ENCODE results near the gene RAMACL. TPM values are rescaled to one million over a fixed set of nuclear protein-coding genes. Genes with fewer than 3 reads are reported as not detected.
"Not testable (repeated sequence)": the region's sequence is repeated elsewhere in the genome, so short reads cannot be mapped to it uniquely, and the experiment has no call there.

RAMACL gene
- total RNA-seq, 1 experiment from 2014 or later, result 0.19 TPM

DNA sequence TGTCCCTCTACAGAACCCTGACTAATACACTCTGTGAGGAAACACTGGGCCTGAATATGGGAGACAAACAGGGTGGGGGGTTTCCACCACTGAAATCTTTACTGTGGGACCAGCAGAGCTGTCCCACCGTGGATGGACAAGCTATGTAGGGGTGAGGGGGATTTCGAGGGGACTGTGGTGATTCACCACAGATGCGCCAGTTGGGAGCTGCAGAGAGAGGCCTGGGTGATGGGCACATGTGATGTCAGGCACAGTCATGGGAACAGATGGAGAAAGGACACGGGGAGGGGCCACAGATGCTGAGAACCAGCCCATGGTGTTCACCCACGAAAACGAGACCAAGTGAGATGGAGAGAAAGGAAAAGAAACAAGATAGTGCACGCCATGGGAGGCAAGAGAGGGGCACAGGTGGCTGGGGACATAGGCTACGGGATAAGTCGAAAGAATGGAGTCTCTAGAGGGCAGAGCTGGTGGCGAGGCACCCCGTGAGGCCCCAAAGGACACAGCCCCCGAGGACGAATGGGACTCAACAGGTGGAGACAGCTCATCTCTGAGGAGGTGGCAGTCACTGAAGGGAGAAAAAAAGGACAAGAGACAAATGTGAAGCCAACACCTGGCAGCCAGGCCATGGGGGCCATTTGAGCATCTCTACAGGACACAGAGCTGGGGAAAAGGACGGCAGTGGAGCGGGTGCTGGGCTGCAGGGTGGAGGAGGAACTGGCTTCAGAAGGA, 10.5 kb upstream of the RAMACL start:
- no peak for DNase-seq (ENCODE audit: low spot score)

DNA sequence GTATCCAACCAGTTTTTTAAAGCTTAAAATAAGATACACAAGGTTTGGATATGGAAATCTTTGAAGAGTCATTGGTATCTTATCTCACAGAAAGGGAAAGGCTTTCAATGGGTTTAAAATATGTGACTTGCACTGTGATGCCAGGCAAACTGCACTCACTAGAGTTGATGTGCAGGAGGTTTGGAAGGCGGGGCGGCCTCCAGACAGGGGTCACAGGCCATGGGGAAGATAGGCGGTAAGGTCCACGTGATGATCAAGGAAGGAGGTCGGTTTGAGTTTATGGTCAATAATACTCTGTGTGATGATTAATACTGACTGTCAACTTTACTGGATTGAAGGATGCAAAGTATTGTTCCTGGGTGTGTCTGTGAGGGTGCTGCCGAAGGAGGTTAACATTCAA, 9.5 kb upstream of the RAMACL start:
- DNase-seq (ENCODE audit: low spot score), result no peak

DNA sequence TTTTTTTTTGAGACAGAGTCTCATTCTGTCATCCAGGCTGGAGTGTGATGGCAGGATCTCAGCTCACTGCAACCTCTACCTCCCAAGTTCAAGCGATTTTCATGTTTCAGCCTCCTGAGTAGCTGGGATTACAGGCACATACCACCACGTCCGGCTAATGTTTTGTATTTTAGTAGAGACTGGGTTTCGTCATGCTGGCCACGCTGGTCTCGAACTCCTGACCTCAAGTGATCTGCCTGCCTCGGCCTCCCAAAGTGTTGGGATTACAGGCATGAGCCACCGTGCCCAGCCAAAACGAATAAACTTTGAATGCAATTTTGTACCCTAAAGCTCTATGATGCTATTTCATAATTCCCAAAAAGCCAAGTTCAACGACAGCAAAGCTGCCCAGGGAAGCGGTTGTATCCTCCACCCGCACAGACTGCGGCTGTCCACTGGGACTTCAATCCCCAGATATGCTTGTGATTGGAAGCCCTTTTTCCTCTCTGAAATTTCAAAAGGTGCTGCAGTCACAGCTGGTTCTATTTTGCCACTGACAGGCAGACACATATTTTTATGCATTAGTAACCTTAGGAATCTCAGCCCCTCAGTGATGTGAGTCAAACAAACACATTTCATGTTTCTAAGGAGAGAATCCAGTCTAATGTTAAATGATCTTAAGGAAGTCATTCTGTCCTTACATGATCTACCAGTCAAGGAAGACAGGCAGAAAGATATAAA, 8.7 kb upstream of the RAMACL start:
- DNase-seq (ENCODE audit: low spot score), result no peak

DNA sequence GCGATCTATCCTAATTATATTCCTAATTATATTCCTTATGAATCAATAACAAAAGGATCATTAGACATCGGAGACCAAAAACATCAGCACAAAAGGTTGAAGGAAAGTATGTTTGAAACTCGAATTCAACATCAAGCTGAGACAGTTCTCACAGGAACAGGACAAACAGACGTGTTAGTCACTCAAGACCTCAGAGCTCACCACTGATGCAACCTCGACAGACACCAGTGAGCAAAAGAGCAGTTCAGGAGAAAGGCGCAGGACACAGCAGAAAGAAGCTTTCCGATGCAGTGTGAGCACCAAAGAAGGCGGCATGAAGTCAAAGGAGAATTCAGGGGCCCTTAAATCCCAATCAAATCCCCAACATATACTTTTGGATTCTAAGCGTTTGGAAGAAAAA, 6.3 kb upstream of the RAMACL start:
- no peak for DNase-seq (ENCODE audit: low spot score)

DNA sequence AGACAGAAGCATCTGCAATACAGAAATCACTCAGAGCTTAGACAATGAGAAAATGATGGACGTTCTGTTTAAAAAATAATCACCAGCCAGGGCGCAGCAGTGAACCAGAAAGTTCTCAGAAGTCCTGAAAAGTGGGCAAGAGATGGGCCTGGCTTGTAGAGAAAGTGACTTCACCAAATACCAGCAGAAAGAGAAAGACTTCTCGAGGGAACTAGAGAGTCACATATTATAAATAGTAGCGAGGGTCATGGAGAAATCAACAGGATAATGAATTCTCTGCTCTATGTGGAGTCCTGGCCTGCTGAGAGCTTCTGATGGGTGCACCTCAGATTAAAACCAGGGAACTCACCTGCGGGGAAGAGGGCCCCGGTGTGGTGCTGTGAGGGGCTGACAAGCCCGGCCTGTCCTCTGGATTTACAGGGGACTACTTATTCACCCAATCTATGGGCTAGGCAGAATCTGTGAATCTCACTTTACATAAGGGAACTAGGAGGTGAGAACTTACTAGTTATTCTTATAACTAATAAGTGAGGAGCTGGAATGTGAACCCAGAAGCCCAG, 5.6 kb upstream of the RAMACL start:
- DNase-seq (ENCODE audit: low spot score), result no peak

DNA sequence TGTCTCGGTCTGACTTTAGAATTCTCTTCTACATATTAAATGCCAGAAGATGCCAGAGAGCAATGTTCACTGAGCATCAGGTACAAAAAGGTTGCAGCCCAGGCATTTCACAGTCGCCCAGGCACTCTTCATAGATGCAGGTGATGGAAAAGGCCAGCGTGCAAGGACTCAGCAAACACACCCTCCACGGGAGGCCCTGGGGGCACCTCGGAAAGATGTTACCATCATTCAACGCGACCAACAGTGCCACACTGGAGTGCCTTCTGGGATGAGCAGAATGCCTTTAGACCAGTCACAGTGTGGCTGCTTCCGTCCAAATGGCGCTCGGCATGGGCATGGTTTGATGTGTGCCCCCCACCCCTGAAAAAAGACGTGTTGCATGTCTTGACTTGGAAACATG, 4.5 kb upstream of the RAMACL start:
- DNase-seq (ENCODE audit: low spot score), result no peak

DNA sequence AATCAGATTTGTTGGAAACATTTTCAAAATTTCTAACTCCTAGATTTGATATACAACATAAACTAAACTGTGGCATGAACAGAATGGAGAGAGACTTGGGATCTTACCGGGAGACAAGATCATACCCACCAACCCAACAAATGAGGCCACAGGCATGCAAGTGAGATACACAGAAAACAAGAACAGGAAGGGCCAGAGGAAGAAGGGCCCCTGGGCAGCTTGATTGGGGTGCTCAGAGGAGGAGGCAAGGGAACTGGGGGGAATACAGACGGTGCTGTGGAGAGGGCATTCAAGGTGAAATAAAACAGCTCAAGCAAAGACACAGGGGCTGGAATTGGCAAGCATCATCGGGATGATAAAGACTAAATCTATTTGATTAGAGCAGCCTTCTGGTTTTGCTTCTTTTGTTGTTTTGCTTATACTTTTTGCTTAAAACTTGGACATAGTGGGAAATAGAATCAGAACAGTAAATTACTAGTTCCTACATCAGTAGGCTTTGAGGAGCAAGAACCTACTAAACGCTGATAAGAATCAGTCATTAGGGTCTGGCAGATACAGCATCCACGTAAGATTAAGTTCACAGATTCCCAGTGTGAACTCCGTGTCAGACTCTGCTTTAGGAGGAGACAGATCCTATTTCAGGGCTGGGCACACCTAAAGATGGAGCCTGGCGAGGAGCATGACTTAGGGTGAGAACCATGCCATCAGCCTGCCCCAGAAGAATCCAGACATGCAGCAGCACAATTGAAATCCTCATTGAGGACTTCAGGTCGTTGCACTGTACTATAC, 3.5 kb upstream of the RAMACL start:
- DNase-seq (ENCODE audit: low spot score), result no peak

DNA sequence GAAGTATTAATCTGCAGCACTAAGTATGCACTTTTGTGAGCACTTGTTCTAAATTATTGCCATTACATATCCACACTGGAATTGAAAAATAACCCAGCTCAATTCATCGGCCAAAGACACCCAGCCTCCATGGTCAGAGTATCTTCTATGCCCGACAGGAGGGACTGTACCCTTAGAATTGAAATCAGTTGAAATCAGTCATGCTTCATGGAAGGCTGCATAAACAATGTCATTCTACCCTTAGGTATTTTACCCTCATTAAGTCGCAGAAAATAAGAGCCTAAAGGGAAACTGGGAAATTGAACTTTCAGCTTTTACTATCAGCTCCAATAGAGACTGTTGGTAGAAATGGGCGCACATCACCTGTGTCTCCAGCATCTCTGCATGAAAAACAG, 2.9 kb upstream of the RAMACL start:
- no peak for DNase-seq (ENCODE audit: low spot score)

DNA sequence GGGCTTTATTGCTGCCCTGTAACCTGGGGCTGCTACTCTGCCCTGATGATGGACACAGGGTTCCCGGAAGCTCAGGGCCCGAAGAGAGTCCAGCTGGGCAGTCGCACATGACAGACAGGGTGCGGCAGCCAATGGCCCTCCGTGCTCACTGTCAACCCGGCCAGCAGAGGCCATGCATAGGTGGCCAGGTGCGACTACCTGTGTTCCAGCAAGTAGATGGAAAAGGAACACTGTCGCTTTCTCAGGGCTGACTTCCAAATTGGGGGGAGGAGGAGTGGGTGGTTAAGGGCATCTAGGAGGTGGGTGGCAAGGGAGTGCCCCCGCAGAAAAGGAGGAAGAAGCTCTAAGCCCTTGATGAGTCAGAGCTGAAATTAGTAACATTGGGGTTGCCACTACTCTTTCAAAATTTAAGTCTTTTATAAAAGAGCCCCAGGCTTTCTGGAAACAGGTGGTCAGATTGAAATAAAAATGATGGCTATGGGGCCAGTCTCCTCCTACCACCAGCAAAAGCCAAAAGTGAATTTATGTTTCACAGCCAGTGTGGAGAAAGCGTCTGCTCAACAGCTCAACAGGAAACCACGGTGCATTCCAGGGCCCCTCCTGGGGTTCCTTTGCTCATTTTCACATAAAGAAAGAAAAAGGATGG, 2.3 kb upstream of the RAMACL start:
- DNase-seq (ENCODE audit: low spot score), result peak; percentile 62

DNA sequence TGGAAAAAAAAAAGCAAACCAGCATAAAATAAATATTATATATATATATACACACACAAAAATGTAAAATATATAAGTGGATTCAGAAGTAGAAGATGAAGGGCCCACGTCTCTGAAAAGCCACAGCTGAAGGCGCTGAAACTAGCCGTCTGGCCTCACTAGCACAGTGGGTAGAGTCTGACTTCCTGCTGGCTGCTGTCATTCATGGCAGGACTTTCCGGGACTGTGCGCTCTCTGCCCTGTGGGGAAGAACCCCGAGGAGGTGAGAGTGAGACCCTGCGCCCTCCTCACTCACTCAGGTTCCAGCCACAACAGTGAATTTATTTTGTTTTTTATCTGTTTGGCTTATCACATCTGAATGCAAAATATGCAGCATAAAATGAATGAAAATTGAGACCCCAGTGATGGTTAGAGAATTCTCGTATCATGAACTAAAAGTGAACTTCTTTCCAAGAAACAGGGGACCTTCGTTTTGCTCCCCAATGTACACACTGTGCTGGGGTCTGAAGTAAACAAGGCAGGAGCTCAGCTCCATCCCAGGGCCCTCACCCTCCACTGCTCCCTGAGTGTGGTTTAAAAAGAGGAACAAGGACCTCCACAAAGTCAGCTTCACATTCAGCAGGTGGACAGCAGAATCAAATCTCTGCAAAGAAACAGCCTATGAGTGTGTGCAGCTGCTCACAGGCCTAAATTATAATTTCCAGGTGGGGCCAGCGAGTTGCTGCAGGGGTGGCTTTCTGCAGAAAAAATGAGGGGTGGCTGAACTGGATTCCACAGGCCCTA, 1.3 kb upstream of the RAMACL start:
- no peak for DNase-seq (ENCODE audit: low spot score)

DNA sequence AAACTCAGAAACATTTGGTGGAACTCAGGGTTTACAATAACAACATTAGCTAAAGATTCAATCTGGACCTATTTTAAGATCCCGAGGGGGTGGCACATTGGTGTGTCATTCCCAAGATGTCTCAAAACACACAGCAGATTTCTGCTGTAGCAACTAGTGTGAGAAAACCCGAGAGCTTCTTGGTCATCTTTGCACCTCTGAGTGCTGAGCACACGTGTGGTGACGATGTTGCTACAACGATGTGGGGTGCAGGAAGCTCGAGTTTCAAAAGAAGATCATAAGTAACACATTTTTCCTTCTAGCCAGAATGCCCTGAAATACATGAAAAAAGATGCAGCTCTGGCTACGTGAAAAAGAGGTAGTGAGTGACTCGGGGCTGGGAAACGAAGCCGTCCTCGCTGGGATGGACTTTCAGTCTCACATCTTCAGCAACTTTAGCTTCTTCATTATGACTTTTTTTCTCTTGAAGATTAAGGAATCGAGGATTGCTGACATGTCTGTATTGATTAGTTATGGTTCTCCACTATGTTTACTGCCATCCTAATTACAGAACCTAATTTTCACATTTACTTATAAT, 1.5 kb downstream of the RAMACL start:
- DNase-seq (ENCODE audit: low spot score), result no peak

DNA sequence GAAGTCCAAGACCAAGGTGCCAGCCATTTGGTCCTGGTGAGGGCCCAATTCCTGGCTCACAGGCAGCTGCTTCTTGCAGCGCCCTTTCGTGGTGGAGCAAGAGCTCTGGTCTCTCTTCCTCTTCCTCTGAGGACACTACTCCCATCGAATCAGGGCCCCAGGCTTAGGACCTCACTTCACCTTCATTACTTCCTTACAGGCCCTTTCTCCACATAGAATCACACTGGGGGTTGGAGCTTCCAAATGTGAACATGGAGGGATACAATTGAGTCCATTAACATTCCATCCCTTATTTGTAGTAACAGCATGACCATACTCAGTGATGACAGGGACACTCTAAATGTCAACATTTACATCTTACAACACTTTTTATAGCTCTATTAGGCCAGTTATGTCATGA, 2.3 kb downstream of the RAMACL start:
- DNase-seq (ENCODE audit: low spot score), result no peak

DNA sequence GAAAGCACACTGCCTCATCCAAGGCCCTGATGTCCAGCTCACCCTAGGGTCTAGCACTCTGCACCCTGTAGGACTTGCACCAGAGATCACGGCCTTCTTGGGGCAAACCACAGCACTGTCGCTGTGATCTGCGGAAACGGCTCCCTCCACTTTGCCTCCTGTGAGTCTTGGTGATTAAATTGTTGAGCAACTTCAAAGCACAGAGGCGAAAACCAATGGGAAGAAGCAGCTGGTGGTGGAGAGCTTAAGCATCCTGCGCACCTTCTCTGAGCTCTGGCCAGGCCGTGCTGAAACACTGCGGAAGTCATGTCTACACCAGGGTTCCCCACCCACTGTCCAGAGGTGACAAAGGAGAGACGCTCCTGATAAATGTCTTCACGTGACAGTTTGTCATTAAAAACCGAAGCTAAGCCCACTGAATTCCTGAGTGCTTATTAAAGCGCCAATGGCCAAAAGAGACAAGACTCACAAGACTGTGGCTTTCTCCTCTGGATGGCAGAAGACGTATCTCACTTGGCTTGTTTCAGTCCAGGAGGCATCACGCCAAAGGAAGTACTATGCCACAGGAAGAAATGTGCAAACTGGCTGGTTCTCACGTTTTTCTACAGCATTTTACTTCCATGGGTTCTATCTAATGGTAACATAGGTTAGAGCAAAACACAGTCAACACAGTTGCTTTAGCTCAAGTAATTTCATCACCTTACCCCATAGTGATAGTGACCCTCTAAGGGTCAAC, 3.1 kb downstream of the RAMACL start:
- no peak for DNase-seq (ENCODE audit: low spot score)

DNA sequence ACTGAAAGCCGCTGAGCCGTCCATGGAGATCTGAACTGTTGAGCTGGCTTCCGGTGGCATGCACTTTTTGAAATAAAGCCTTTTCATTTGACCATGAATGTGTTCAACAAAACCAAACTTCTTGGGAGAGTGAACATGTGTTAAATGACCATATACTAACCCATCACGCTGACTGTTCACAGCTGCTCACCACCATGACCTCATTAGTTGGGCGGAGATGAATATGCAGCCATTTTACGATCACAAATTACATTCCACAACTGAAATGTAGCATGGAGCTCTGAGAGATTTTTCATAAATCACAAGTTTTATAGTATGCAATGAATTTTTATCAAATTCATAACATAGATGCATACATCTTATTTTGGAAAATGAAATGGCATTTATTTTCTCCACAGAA, 4.2 kb downstream of the RAMACL start:
- no peak for DNase-seq (ENCODE audit: low spot score)

DNA sequence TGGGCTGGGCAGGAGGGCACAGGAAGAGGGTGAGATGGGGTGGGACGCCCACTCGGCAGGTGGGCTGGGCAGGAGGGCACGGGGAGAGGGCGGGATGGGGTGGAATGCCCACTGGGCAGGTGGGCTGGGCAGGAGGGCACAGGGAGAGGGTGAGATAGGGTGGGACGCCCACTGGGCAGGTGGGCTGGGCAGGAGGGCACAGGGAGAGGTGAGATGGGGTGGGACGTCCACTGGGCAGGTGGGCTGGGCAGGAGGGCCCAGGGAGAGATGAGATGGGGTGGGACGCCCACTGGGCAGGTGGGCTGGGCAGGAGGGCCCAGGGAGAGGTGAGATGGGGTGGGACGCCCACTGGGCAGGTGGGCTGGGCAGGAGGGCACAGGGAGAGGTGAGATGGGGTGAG, 4.7 kb downstream of the RAMACL start:
- not testable (repeated sequence) for DNase-seq (ENCODE audit: low spot score)

DNA sequence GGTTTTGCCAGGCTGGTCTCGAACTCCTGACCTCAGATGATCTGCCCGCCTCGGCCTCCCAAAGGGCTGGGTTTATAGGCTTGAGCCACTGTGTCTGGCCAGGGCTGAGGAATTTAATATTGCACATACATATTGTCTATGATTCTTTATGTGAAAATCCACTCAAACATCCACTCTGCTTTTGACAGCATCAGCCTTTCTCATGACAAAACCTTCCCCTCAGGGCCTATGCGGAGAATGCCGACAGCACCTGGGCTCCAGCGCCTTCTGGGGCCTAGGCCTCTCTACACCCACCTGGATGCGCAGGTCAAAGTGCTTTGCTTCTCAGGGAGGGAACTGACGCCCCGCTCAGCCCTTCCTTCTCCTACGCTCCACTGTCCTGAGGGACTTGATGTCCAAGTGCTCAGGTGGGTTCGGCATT, 5.4 kb downstream of the RAMACL start:
- DNase-seq (ENCODE audit: low spot score), result no peak

DNA sequence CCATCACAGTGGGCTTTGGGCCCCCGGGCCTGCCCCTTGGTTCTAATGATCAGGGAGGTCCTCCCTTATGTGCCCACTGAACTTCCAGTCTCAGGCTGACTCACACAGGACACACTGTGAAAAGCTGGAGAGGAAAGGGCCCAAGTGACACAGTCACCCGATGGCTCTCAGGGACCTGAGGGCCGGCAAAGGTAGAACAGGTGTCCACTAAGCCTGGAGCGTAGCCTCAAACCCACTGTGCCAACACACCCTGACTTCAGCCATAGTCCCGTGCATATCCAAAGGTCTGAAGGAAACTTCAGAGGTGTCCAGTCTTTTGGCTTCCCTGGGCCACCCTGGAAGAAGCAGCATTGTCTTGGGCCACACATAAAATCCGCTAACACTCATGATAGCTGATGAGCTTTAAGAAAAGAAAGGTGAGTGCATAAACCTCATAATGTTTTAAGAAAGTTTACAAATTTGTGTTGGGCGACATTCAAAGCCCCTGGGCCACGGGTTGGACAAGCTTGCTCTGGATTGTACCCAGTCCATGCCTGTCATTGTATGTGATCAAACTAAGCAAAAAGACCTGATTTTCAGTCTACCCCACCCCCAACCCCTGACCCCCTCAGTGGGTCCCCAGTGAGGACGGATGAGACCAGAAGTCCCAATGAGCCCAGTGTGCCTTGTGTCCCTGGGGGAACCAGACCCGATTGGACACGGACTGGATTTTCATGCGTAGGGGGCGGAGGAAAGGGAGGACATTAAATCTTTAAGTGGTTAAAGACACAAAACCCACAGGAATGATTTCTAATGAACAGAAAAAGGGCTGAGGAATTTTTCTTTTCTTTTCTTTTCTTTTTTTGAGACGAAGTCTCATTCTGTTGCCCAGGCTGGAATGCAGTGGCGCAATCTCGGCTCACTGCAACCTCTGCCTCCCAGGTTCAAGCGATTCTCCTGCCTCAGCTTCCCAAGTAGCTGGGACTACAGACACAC, 6.1 kb downstream of the RAMACL start:
- DNase-seq (ENCODE audit: low spot score), result no peak

DNA sequence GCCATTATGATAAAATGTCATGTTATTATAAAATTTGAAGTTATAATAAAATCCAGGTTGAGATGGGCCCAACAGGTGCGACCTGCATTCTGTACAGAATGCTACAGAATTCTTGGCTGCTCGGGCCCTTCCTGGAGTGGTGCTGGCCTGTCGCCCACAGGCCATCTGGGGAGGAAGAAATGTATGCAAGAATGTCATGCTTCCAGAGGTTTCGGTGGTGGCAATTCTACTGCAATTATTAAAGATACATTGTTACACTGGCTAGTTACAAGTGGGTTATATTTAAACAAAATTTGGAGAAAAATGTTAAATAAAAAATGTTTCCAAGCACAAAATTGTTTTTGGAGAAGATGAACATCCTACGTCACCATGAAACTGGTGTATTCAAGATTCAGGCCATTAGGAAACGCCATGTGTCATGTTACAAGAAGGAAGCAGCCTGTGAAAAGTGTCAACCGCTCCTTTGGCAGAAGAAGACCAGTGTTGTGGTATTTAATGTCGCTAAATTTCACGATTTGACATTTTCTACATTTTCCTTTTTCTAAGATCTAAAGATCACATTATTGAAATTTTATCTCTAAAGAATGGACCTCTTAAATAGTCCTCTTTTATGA, 7.1 kb downstream of the RAMACL start:
- no peak for DNase-seq (ENCODE audit: low spot score)
